Measurements from ENCODE around the gene VLDLR. TPM values are rescaled to one million over a fixed set of nuclear protein-coding genes. Genes with fewer than 3 reads are reported as not detected.

VLDLR gene
- total RNA-seq, 2 experiments from 2014 or later = 0.06 to 0.15 TPM

DNA sequence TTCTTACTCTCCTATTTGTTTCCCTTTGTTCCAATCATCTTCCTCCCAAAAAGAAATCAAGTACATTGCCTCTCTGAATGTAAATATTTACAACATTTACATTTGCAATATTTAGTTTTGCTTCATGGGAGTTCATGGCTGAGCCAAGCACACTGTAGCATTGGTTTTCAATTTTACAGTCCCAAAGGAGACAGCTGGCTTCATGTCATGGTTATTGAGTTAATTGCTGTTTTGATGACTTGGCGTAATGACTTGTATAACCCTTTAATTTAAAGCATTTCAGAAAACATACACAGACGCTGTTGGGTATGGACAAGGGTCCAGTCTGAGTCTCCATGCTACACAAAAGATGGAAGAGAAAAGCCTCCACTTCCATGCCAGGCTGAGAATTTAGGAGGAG is 25.6 kb upstream of the VLDLR start:
- BruUV-seq (replicated peaks) = no TSS peak
- H2AFZ ChIP-seq (ENCODE audit: low read length) = no peak overlapping the region
- intact Hi-C loops (cut with micrococcal nuclease; ENCODE audit: unreplicated experiment) = no loop called here
- POLR2A ChIA-PET = interaction anchor here (0.6 to 0.7 kb wide), 2 partner anchors 99 to 365 kb away, joined by 3 to 5 read pairs; no protein-coding TSS in a partner anchor
- H4K20me1 ChIP-seq (ENCODE audit: insufficient read depth, low read length) = no peaks in the 10 kb centered on the region
- no peaks in the 10 kb centered on the region for H3K4me1 ChIP-seq (ENCODE audit: insufficient read depth, low read length, poor library complexity, severe bottlenecking)
- TF ChIP-seq, protein P1, sequence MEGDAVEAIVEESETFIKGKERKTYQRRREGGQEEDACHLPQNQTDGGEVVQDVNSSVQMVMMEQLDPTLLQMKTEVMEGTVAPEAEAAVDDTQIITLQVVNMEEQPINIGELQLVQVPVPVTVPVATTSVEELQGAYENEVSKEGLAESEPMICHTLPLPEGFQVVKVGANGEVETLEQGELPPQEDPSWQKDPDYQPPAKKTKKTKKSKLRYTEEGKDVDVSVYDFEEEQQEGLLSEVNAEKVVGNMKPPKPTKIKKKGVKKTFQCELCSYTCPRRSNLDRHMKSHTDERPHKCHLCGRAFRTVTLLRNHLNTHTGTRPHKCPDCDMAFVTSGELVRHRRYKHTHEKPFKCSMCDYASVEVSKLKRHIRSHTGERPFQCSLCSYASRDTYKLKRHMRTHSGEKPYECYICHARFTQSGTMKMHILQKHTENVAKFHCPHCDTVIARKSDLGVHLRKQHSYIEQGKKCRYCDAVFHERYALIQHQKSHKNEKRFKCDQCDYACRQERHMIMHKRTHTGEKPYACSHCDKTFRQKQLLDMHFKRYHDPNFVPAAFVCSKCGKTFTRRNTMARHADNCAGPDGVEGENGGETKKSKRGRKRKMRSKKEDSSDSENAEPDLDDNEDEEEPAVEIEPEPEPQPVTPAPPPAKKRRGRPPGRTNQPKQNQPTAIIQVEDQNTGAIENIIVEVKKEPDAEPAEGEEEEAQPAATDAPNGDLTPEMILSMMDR (conservative IDR thresholded peaks at IDR 0.05; ENCODE audit: low read length) = no peak
- no peak for TF ChIP-seq EZH2phosphoT487 (IDR thresholded peaks at IDR 0.05; ENCODE audit: borderline replicate concordance, low read depth, low read length)
- no peaks in the 10 kb centered on the region for H3K79me2 ChIP-seq (ENCODE audit: insufficient read depth, low read depth, low read length)
- DNase-seq (ENCODE audit: low spot score) = no peak
- H3K4me3 ChIP-seq (ENCODE audit: low read depth, low read length, poor library complexity, severe bottlenecking) = no peak overlapping the region
- H3K4me2 ChIP-seq (ENCODE audit: low read length) = no peak overlapping the region
- no peak overlapping the region for H3K27ac ChIP-seq (ENCODE audit: low read depth, low read length, poor library complexity, severe bottlenecking)
- no peaks in the 10 kb centered on the region for H3K36me3 ChIP-seq (ENCODE audit: insufficient read depth, low read length)
- no peaks in the 10 kb centered on the region for H3K9me2 ChIP-seq (ENCODE audit: insufficient read depth, low read length)
- no peaks in the 10 kb centered on the region for H3K9me3 ChIP-seq (ENCODE audit: low read length)
- CTCF ChIA-PET (ENCODE audit: unreplicated experiment) = no interaction called here

DNA sequence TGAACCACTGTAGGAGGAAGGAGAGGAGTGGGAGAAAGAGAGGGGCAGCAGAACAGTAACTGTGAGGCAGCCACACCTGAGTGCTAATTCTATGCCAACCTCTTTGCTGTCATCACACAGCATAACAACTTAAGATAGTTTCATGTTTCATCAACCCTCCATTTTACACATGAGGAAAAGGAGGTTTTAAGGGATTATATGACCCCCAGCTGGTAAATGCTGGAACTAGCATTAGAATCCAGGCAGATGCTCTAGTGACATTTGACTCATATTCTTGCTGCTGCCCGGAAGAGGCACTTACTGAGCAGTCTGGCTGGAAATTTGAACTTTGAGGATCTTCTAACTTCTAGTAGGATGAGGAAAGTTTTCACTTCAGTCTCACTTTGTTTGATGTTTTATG is 24.1 kb upstream of the VLDLR start:
- H3K9me3 ChIP-seq (ENCODE audit: low read length) = no peaks in the 10 kb centered on the region
- no peak for DNase-seq (ENCODE audit: low spot score)
- no peaks in the 10 kb centered on the region for H3K79me2 ChIP-seq (ENCODE audit: insufficient read depth, low read depth, low read length)
- intact Hi-C loops (cut with micrococcal nuclease; ENCODE audit: unreplicated experiment) = no loop called here
- no peak overlapping the region for H2AFZ ChIP-seq (ENCODE audit: low read length)
- H3K4me2 ChIP-seq (ENCODE audit: low read length) = no peak overlapping the region
- H4K20me1 ChIP-seq (ENCODE audit: insufficient read depth, low read length) = no peaks in the 10 kb centered on the region
- ChIA-PET POLR2A (no interaction called here), CTCF (ENCODE audit: unreplicated experiment) (no interaction called here)
- TF ChIP-seq EZH2phosphoT487 (IDR thresholded peaks at IDR 0.05; ENCODE audit: borderline replicate concordance, low read depth, low read length) = no peak
- TF ChIP-seq, protein P1 (conservative IDR thresholded peaks at IDR 0.05; ENCODE audit: low read length) = no peak
- no peaks in the 10 kb centered on the region for H3K9me2 ChIP-seq (ENCODE audit: insufficient read depth, low read length)
- H3K4me3 ChIP-seq (ENCODE audit: low read depth, low read length, poor library complexity, severe bottlenecking) = no peak overlapping the region
- no TSS peak for BruUV-seq (replicated peaks)
- no peaks in the 10 kb centered on the region for H3K36me3 ChIP-seq (ENCODE audit: insufficient read depth, low read length)
- H3K27ac ChIP-seq (ENCODE audit: low read depth, low read length, poor library complexity, severe bottlenecking) = no peak overlapping the region
- H3K4me1 ChIP-seq (ENCODE audit: insufficient read depth, low read length, poor library complexity, severe bottlenecking) = no peaks in the 10 kb centered on the region

DNA sequence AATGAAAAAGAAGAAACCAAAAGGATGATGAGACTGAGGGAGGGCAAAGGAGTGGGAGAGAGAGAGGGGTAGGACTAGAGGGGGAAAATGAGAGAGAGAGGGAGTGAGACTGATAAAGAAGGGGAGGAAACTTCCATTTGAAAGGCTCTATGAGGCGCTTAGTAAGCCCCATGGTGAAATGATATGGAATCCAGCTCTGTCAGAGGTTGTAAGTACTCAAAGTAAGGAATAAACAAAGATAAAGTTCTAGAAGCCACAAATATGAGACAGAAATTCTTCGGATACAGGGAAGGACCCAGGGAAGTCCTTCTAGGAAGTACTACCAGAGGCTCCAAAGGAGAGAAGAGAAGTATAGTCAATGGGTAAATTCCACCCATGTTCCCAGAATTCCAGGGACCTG is 21.7 kb upstream of the VLDLR start:
- Histone ChIP-seq H3K4me2 (ENCODE audit: low read length) (no peak overlapping the region), H3K4me1 (ENCODE audit: insufficient read depth, low read length, poor library complexity, severe bottlenecking) (no peaks in the 10 kb centered on the region), H3K79me2 (ENCODE audit: insufficient read depth, low read depth, low read length) (no peaks in the 10 kb centered on the region), H3K9me2 (ENCODE audit: insufficient read depth, low read length) (no peaks in the 10 kb centered on the region), H2AFZ (ENCODE audit: low read length) (no peak overlapping the region), H3K4me3 (ENCODE audit: low read depth, low read length, poor library complexity, severe bottlenecking) (no peak overlapping the region), H3K27ac (ENCODE audit: low read depth, low read length, poor library complexity, severe bottlenecking) (no peak overlapping the region), H4K20me1 (ENCODE audit: insufficient read depth, low read length) (no peaks in the 10 kb centered on the region), H3K36me3 (ENCODE audit: insufficient read depth, low read length) (no peaks in the 10 kb centered on the region), H3K9me3 (ENCODE audit: low read length) (no peaks in the 10 kb centered on the region)
- POLR2A ChIA-PET = interaction anchor here (0.6 kb wide), 1 partner anchor 20 kb away, joined by 3 read pairs; no protein-coding TSS in a partner anchor
- intact Hi-C loops (cut with micrococcal nuclease; ENCODE audit: unreplicated experiment) = no loop called here
- TF ChIP-seq, protein P1 (conservative IDR thresholded peaks at IDR 0.05; ENCODE audit: low read length) = no peak
- no peak for TF ChIP-seq EZH2phosphoT487 (IDR thresholded peaks at IDR 0.05; ENCODE audit: borderline replicate concordance, low read depth, low read length)
- BruUV-seq (replicated peaks) = no TSS peak
- CTCF ChIA-PET (ENCODE audit: unreplicated experiment) = no interaction called here
- no peak for DNase-seq (ENCODE audit: low spot score)

All from OCI-LY7 (cell line).